CD4-positive, alpha-beta T cell (primary cell): Measurements from ENCODE around the gene SEPTIN10. TPM values are rescaled to one million over a fixed set of nuclear protein-coding genes. Genes with fewer than 3 reads are reported as not detected.

Experiments used
- ATAC-seq: fragments of 200-7000 bp; cut with Tn5 transposase; one replicate; pipeline ENCODE4 v1.10.0; 2022; ENCODE audit warnings: mild to moderate bottlenecking; ENCODE audit not compliant: poor library complexity
- CTCF ChIA-PET: fragments of 350-600 bp; sonication (Branson Sonifier 250); formaldehyde crosslinking; loops from one replicate; lab custom pipeline; 2021; ENCODE audit warnings: antibody characterized with exemption, inconsistent platforms; lab: Charles Lee
- POLR2A ChIA-PET: fragments of 350-600 bp; sonication (Branson Sonifier 250); formaldehyde crosslinking; loops from one replicate; lab custom pipeline; 2021; ENCODE audit warnings: antibody characterized with exemption, inconsistent platforms; lab: Charles Lee
- DNase-seq, 14 experiments: peaks; one replicate each; pipeline ENCODE4 v3.0.0-alpha.2; 2013 to 2020; ENCODE audit warnings: mixed read lengths in 2 of 14
- H3K27ac ChIP-seq, 2 donors: one replicate each; pipeline versions ENCODE4 v1.5.1 to v1.7.0; 2013; ENCODE audit warnings: low read length in 2 of 2, low read depth in 1 of 2, mild to moderate bottlenecking in 1 of 2
- H3K27me3 ChIP-seq, 2 experiments: 1 replicate in 1 of 2; 2 replicates in 1 of 2; pipeline versions ENCODE4 v1.6.1 to v1.7.0; 2013; ENCODE audit warnings: low read length in 2 of 2, control low read depth in 1 of 2, mild to moderate bottlenecking in 1 of 2, moderate library complexity in 1 of 2; ENCODE audit not compliant: insufficient read depth in 2 of 2, control insufficient read depth in 1 of 2
- H3K36me3 ChIP-seq: one replicate; pipeline ENCODE4 v1.6.1; 2013; ENCODE audit warnings: low read length, control low read depth; ENCODE audit not compliant: insufficient read depth
- H3K4me1 ChIP-seq: one replicate; pipeline ENCODE4 v1.6.1; 2013; ENCODE audit warnings: low read length, control low read depth; ENCODE audit not compliant: insufficient read depth
- H3K4me3 ChIP-seq: one replicate; pipeline ENCODE4 v1.5.1; 2013; ENCODE audit warnings: mild to moderate bottlenecking, low read length, moderate library complexity
- H3K9me3 ChIP-seq, 2 experiments: 1 replicate in 1 of 2; 2 replicates in 1 of 2; pipeline versions ENCODE4 v1.6.1 to v1.7.0; 2013; ENCODE audit warnings: low read length in 2 of 2, mild to moderate bottlenecking in 2 of 2, control low read depth in 1 of 2, moderate library complexity in 1 of 2; ENCODE audit not compliant: control insufficient read depth in 1 of 2, insufficient read depth in 1 of 2
- H3K27ac Mint-ChIP-seq: one replicate; pipeline ENCODE4 v1.8.0; 2020; ENCODE audit warnings: mixed read lengths
- H3K27me3 Mint-ChIP-seq: one replicate; pipeline ENCODE4 v1.8.0; 2021; ENCODE audit warnings: mixed read lengths
- H3K36me3 Mint-ChIP-seq: one replicate; pipeline ENCODE4 v1.8.0; 2021; ENCODE audit warnings: low read depth, mixed read lengths
- H3K4me1 Mint-ChIP-seq: one replicate; pipeline ENCODE4 v1.8.0; 2021; ENCODE audit warnings: low read depth, mixed read lengths
- H3K4me3 Mint-ChIP-seq: one replicate; pipeline ENCODE4 v1.8.0; 2020; ENCODE audit warnings: mild to moderate bottlenecking, mixed read lengths
- H3K9me3 Mint-ChIP-seq: one replicate; pipeline ENCODE4 v1.8.0; 2020; ENCODE audit warnings: mixed read lengths
- intact Hi-C, 2 experiments: fragments of 100-400 bp; cut with DNase I in 1 of 2; cut with micrococcal nuclease in 1 of 2; formaldehyde crosslinking; loops; one replicate each; pipeline versions ENCODE4 v1.15.1 to v1.9.0; 2023 to 2025; cut with DNase I, micrococcal nuclease
- total RNA-seq, 174 experiments: library from RNA in 2 of 174; stranded (reverse) in 2 of 174; gene quantifications; one replicate each; pipeline ENCODE4 v1.2.3 and lab custom pipeline; 2021 to 2026
- TF ChIP-seq, protein P1 (sequence below): fragments of 200-600 bp; IDR thresholded peaks from one replicate; pipeline ENCODE4 v1.8.0; 2022; ENCODE audit warnings: antibody characterized with exemption, mild to moderate bottlenecking

The SEPTIN10 gene
- total RNA-seq, 2 experiments from 2014 or later = 2.0 to 2.6 TPM

DNA sequence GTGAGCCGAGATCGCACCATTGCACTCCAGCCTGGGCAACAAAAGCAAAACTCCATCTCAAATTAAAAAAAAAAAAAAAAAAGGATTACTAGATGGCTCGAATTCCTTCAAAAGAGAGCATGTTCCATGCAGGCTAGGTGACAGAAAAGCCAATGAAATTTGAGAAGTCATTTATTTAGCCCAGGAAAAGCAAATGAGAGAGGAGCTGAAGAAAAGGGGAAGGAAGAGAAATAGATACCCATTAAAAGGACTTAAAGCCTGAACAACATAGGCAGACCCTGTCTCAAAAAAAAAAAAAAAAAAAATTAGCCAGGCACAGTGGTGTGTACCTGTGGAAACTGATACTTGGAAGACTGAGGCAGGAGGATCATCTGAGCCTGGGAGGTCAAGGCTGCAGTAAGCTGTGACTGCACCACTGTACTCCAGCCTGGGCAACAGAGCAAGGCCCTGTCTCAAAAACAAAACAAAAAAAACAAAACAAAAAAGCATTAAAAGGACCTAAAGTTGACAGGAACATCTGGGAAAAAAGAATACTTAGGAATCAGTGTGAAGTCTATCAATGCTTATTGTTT is 11.1 kb downstream of the SEPTIN10 start:
- Histone ChIP-seq H3K9me3 (no peaks in the 10 kb centered on the region), H3K36me3 (no peaks in the 10 kb centered on the region), H3K4me3 (no peak overlapping the region), H3K27me3 (peaks cover 2 to 8% of the 10 kb centered on the region in 2 experiments), H3K27ac (no peak overlapping the region), H3K4me1 (no peaks in the 10 kb centered on the region)
- Mint-ChIP-seq H3K4me1 (no peaks in the 10 kb centered on the region), H3K9me3 (no peaks in the 10 kb centered on the region), H3K4me3 (no peak overlapping the region), H3K27me3 (peaks cover 45% of the 10 kb centered on the region), H3K36me3 (no peaks in the 10 kb centered on the region), H3K27ac (no peak overlapping the region)
- DNase-seq (no peak), ATAC-seq (no peak)
- ChIA-PET CTCF (no interaction called here), POLR2A (no interaction called here)
- intact Hi-C loops = no loop called here
- TF ChIP-seq, protein P1, sequence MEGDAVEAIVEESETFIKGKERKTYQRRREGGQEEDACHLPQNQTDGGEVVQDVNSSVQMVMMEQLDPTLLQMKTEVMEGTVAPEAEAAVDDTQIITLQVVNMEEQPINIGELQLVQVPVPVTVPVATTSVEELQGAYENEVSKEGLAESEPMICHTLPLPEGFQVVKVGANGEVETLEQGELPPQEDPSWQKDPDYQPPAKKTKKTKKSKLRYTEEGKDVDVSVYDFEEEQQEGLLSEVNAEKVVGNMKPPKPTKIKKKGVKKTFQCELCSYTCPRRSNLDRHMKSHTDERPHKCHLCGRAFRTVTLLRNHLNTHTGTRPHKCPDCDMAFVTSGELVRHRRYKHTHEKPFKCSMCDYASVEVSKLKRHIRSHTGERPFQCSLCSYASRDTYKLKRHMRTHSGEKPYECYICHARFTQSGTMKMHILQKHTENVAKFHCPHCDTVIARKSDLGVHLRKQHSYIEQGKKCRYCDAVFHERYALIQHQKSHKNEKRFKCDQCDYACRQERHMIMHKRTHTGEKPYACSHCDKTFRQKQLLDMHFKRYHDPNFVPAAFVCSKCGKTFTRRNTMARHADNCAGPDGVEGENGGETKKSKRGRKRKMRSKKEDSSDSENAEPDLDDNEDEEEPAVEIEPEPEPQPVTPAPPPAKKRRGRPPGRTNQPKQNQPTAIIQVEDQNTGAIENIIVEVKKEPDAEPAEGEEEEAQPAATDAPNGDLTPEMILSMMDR = no peak

DNA sequence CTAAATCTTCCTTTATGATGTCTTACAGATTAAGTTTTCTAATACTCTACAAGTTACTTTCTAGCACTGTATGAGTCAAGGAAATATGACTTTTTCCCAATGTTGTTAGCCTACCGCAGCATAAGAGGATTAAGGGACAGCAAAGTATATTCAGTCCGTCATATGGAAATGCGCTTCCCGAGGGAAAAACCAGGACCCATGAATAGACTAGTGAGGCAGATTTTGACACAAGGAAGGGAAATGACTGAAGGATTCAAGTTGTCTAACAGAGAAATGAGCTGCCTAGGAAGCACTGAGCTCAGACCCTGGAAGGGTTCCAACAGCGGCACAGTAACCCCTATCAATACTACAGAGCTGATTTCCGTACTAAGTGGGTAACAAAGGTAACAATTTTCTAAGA is 12.0 kb downstream of the SEPTIN10 start:
- TF ChIP-seq, protein P1 = no peak
- peaks cover 36% of the 10 kb centered on the region for H3K27me3 Mint-ChIP-seq
- POLR2A ChIA-PET = no interaction called here
- no peaks in the 10 kb centered on the region for H3K36me3 ChIP-seq
- intact Hi-C loops = no loop called here
- DNase-seq = no peak
- no peaks in the 10 kb centered on the region for H3K4me1 ChIP-seq
- no peak for ATAC-seq
- H3K4me3 ChIP-seq = no peak overlapping the region
- CTCF ChIA-PET = no interaction called here
- no peaks in the 10 kb centered on the region for H3K9me3 ChIP-seq
- peaks cover 0 to 7% of the 10 kb centered on the region in 2 experiments for H3K27me3 ChIP-seq
- H3K4me1 Mint-ChIP-seq = no peaks in the 10 kb centered on the region
- H3K27ac ChIP-seq = no peak overlapping the region
- H3K4me3 Mint-ChIP-seq = no peak overlapping the region
- no peaks in the 10 kb centered on the region for H3K36me3 Mint-ChIP-seq
- no peak overlapping the region for H3K27ac Mint-ChIP-seq
- H3K9me3 Mint-ChIP-seq = no peaks in the 10 kb centered on the region

DNA sequence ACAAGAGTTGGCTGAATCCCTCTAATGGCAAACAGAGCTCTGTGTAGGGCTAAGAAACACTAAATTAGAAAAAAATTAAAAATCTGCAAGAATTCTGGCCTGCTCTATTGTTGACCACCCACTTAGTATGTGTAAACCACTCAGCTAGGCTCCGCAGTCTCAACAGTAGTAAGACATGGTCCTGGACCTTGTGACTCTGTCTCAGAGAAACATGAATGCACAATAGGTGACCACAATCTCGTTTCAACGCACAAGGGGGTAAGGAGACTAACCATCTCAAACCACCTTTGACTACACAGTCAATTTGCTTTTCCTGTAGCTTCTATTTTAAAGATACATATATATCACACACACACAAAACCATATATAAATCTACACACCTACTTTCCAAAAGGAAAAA is 16.5 kb downstream of the SEPTIN10 start:
- ATAC-seq = no peak
- Histone ChIP-seq H3K9me3 (no peaks in the 10 kb centered on the region), H3K27ac (no peak overlapping the region), H3K27me3 (peaks cover 0 to 6% of the 10 kb centered on the region in 2 experiments), H3K36me3 (no peaks in the 10 kb centered on the region), H3K4me3 (no peak overlapping the region), H3K4me1 (no peaks in the 10 kb centered on the region)
- Mint-ChIP-seq H3K4me1 (no peaks in the 10 kb centered on the region), H3K27ac (no peak overlapping the region), H3K27me3 (peaks cover 14% of the 10 kb centered on the region), H3K9me3 (no peaks in the 10 kb centered on the region), H3K4me3 (no peak overlapping the region), H3K36me3 (no peaks in the 10 kb centered on the region)
- no peak for DNase-seq
- ChIA-PET CTCF (no interaction called here), POLR2A (interaction anchor here (1.0 to 1.1 kb wide), 2 partner anchors 11 to 17 kb away, joined by 3 to 6 read pairs; partner anchors contain the start of genes SEPTIN10 and SOWAHC)
- TF ChIP-seq, protein P1 = no peak
- intact Hi-C loops = no loop called here
